GM20000 (cell line): Measurements from ENCODE around the gene NETO2.
"Not testable (repeated sequence)": the region's sequence is repeated elsewhere in the genome, so short reads cannot be mapped to it uniquely, and the experiment has no call there.

Experiments used
- DNase-seq: peaks from one replicate; pipeline ENCODE4 v3.0.0; 2012; ENCODE audit warnings: low spot score
- CTCF ChIP-seq: IDR thresholded peaks from 2 replicates; pipeline ENCODE4 v1.5.1; 2012; ENCODE audit warnings: mild to moderate bottlenecking, control low read depth; ENCODE audit errors: extremely low read depth, missing control alignments

The NETO2 gene

GRCh38 chr16:47129755-47130435 is 13.8 kb downstream of the NETO2 start:
- no peak for DNase-seq
- TF ChIP-seq CTCF: no peak

DNA sequence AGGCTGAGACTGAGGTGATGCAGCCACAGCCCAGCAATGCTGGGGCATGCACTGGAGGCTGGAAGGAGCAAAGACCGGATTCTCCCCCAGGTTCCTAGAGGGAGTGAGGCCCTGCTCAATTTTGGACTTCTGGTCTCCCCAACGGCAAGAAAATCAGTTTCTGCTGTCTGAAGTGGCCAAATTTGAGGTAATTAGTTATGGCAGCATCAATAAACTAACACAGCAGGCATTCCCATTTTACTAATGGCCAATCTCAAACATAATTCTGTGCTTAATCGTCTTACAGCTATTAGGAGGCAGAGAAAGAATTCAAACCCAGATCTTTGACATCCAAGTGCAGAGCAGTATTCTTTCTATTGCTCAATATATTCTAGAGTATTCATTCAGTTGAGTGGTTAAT is 16.2 kb downstream of the NETO2 start:
- DNase-seq: no peak
- no peak for TF ChIP-seq CTCF

DNA sequence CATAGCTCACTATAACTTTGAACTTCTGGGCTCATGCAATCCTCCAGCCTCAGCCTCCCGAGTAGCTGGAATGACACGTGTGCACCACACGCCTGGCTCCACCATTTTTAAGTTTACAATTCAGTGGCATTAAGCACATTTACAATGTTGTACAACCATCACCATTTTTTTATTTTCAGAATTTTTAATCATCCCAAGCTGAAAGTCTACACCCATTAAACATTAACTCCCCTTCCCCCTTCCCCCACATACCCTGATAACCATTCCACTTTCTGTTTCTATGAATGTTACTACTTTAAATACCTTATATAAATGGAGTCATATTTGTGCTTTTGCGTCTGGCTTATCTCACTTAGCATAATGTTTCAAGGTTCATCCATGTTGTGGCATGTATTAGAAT is 18.0 kb downstream of the NETO2 start:
- no peak for TF ChIP-seq CTCF
- no peak for DNase-seq

- DNase-seq: no peak
- no peak for TF ChIP-seq CTCF
Observed at GRCh38 chr16:47113130-47113529, 30.6 kb downstream of the NETO2 start.

DNA sequence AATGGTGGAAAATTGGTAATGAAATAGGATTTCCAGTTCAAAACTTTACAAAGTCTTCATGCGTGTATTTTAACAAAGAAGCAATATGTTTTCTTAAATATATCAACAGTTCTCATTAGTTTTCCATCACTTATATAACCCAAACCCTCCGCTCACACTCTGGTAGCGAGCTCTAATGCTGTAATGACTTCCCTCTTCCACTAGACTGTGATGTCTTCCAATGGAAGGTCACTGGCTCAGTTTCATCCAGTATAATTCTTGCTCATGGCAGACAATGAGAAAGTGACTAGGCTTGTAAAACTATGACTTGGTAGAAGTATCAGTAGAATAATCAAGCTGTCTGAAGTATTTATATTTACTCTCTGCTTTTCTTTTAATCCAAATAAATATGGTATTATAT is 32.8 kb downstream of the NETO2 start:
- no peak for DNase-seq
- TF ChIP-seq CTCF: no peak

DNA sequence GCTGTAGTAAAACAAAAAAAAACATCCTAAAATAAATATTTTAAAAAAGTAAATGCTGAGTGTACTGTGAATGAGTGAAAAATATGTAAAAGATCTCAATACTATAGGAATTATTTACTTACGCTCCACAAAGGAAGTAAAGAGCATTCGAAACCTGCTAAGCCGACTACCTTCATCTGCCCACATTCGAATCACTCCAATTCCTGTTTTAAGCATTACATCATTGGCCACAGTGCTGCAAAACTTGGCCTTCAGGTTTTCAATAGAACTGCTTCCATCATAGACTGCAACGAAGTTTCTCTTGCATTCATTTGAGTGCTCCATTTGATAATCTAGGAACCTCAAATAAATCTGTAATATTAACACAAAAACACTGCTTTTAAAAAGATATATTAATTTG is 34.4 kb downstream of the NETO2 start:
- TF ChIP-seq CTCF: no peak
- DNase-seq: no peak

- not testable (repeated sequence) for DNase-seq
Observed at GRCh38 chr16:47102921-47103320, 40.8 kb downstream of the NETO2 start.

DNA sequence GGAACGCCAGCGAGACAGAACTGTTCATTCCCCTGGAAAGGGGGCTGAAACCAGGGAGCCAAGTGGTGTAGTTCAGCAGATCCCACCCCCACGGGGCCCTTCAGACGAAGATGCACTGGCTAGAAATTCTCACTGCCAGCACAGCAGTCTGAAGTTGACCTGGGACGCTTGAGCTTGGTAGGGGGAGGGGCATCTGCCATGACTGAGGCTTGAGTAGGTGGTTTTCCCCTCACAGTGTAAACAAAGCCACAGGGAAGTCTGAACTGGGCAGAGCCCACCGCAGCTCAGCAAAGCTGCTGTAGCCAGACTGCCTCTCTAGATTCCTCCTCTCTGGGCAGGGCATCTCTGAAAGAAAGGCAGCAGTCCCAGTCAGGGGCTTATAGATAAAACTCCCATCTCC is 46.6 kb downstream of the NETO2 start:
- DNase-seq: not testable (repeated sequence)
